Measurements from ENCODE around the gene XRN2.

DNA sequence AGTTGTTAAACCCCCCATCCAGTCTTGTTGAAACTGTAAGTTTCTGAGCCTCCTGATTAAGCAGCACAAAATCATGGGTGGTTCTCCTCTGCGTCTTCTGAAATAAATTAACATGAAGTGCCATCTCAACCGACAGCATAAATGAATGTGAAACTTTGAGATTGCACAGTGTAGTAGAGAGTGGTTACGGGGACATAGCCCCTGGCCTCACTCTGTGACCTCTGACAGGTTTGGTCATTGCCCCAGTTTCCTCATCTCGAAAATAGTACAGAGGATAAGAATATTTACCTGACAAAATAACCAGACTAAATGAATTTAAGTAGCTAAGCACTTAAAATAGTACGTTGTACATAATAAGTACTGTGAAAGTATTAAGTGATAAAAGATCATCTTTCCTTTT lies 75.1 kb downstream of the XRN2 start:
- TF ChIP-seq FOXS1 (CRISPR knock-in tag; IDR thresholded peaks at IDR 0.05) (no peak), MAFK (IDR thresholded peaks at IDR 0.05; ENCODE audit: partially characterized antibody) (no peak), ZSCAN20 (CRISPR knock-in tag; IDR thresholded peaks at IDR 0.05) (no peak), RAD21 (conservative IDR thresholded peaks at IDR 0.05 in 1 of 2, IDR thresholded peaks at IDR 0.05 in 1 of 2) (no peak), FOSL2 (IDR thresholded peaks at IDR 0.05) (no peak), FOSL2 (CRISPR knock-in tag; IDR thresholded peaks at IDR 0.05) (no peak), MAZ (IDR thresholded peaks at IDR 0.05; ENCODE audit: borderline replicate concordance, low read depth, low read length) (no peak), POLR2A (IDR thresholded peaks at IDR 0.05; ENCODE audit: low read length) (no peak), CHD2 (IDR thresholded peaks at IDR 0.05; ENCODE audit: low read length, partially characterized antibody) (no peak), EHF (CRISPR knock-in tag; IDR thresholded peaks at IDR 0.05) (no peak), SMC3 (IDR thresholded peaks at IDR 0.05) (no peak)
- TF ChIP-seq, protein P1, sequence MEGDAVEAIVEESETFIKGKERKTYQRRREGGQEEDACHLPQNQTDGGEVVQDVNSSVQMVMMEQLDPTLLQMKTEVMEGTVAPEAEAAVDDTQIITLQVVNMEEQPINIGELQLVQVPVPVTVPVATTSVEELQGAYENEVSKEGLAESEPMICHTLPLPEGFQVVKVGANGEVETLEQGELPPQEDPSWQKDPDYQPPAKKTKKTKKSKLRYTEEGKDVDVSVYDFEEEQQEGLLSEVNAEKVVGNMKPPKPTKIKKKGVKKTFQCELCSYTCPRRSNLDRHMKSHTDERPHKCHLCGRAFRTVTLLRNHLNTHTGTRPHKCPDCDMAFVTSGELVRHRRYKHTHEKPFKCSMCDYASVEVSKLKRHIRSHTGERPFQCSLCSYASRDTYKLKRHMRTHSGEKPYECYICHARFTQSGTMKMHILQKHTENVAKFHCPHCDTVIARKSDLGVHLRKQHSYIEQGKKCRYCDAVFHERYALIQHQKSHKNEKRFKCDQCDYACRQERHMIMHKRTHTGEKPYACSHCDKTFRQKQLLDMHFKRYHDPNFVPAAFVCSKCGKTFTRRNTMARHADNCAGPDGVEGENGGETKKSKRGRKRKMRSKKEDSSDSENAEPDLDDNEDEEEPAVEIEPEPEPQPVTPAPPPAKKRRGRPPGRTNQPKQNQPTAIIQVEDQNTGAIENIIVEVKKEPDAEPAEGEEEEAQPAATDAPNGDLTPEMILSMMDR (IDR thresholded peaks at IDR 0.05): no peak
- TF ChIP-seq, protein P2, sequence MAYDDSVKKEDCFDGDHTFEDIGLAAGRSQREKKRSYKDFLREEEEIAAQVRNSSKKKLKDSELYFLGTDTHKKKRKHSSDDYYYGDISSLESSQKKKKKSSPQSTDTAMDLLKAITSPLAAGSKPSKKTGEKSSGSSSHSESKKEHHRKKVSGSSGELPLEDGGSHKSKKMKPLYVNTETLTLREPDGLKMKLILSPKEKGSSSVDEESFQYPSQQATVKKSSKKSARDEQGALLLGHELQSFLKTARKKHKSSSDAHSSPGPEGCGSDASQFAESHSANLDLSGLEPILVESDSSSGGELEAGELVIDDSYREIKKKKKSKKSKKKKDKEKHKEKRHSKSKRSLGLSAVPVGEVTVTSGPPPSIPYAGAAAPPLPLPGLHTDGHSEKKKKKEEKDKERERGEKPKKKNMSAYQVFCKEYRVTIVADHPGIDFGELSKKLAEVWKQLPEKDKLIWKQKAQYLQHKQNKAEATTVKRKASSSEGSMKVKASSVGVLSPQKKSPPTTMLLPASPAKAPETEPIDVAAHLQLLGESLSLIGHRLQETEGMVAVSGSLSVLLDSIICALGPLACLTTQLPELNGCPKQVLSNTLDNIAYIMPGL (CRISPR knock-in tag; IDR thresholded peaks at IDR 0.05; ENCODE audit: borderline replicate concordance): no peak
- TF ChIP-seq, protein P3, sequence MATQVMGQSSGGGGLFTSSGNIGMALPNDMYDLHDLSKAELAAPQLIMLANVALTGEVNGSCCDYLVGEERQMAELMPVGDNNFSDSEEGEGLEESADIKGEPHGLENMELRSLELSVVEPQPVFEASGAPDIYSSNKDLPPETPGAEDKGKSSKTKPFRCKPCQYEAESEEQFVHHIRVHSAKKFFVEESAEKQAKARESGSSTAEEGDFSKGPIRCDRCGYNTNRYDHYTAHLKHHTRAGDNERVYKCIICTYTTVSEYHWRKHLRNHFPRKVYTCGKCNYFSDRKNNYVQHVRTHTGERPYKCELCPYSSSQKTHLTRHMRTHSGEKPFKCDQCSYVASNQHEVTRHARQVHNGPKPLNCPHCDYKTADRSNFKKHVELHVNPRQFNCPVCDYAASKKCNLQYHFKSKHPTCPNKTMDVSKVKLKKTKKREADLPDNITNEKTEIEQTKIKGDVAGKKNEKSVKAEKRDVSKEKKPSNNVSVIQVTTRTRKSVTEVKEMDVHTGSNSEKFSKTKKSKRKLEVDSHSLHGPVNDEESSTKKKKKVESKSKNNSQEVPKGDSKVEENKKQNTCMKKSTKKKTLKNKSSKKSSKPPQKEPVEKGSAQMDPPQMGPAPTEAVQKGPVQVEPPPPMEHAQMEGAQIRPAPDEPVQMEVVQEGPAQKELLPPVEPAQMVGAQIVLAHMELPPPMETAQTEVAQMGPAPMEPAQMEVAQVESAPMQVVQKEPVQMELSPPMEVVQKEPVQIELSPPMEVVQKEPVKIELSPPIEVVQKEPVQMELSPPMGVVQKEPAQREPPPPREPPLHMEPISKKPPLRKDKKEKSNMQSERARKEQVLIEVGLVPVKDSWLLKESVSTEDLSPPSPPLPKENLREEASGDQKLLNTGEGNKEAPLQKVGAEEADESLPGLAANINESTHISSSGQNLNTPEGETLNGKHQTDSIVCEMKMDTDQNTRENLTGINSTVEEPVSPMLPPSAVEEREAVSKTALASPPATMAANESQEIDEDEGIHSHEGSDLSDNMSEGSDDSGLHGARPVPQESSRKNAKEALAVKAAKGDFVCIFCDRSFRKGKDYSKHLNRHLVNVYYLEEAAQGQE (IDR thresholded peaks at IDR 0.05): no peak

Measured in A549 (cell line).